A549 treated with AZD9567 at 1 μM for 4 hours (cell line): Measurements from ENCODE around the gene RHOG. TPM values are rescaled to one million over a fixed set of nuclear protein-coding genes. Genes with fewer than 3 reads are reported as not detected.

Experiments used
- total RNA-seq: library from RNA; stranded (reverse); fragments of 200-300 nt; extraction: Qiagen RNA extraction; gene quantifications from 5 replicates; pipeline ENCODE4 v1.2.3, GENCODE V29; 2022; ENCODE audit not compliant: insufficient read depth

RHOG gene
- 107 to 119 TPM (median 117 TPM) in 5 replicates for total RNA-seq

GRCh38 chr11:3840870-3841425, at the start of gene RHOG:
Gene RHOG, minus strand, starts transcription at chr11:3840959. Its CDS starts 12,821 bp downstream, at chr11:3828138.

GRCh38 chr11:3854977-3855807, 14.4 kb upstream of the RHOG start, which contains the start of gene STIM1:
Gene STIM1, plus strand, starts transcription at chr11:3855664. Its CDS starts 607 bp downstream, at chr11:3856271.

GRCh38 chr11:3807909-3808860, 32.6 kb downstream of the RHOG start, which contains the start of gene PGAP2:
Gene PGAP2, plus strand, starts transcription at chr11:3808560. Its CDS starts 2,700 bp downstream, at chr11:3811260.

GRCh38 chr11:3797329-3798090, 43.2 kb downstream of the RHOG start, which contains the start of gene NUP98:
Gene NUP98, minus strand, starts transcription at chr11:3797554. Its CDS starts 15,437 bp downstream, at chr11:3782117.

Other genes with a start within 250 kb of the RHOG start
- 0.23 to 0.31 TPM (median 0.28 TPM) in 4 of 5 replicates, not detected in the other for gene ART5, start 199.0 kb downstream of the RHOG start, total RNA-seq
- not detected in 5 replicates for gene ART1, start 195.8 kb downstream of the RHOG start, total RNA-seq
- 1.2 to 2.1 TPM (median 1.4 TPM) in 4 of 5 replicates, not detected in the other for gene CHRNA10, start 169.6 kb downstream of the RHOG start, total RNA-seq
- 60.8 to 67.1 TPM (median 63.3 TPM) in 5 replicates for gene NUP98, start 43.4 kb downstream of the RHOG start, total RNA-seq
- gene PGAP2, start 32.4 kb downstream of the RHOG start, total RNA-seq: 16.4 to 23.4 TPM (median 19.5 TPM) in 5 replicates
- gene STIM1, start 14.7 kb upstream of the RHOG start, total RNA-seq: 24.8 to 31.6 TPM (median 26.1 TPM) in 5 replicates